Measurements from ENCODE around the gene PIGC. TPM values are rescaled to one million over a fixed set of nuclear protein-coding genes. Genes with fewer than 3 reads are reported as not detected.

PIGC gene
- total RNA-seq, 1 donor from 2014 or later, result 30.5 TPM

DNA sequence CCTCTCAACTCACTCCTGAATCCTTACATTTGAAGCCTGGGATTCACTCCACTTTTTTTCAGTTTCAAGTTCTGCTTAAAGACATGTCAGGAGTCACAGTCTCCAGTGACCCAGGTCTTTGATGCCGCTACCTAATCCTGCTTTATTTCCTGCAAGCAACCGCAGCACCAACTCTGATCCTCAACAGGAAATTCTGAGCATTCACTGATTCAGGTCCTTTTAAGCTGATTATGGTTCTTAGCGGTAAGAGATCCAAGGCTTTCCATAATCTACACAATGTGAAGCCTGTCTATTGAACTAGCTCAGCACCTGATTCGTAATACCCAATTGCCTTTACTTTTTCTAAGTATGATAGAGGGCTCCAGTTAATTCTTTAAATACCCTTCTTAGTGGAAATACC is 43.7 kb upstream of the PIGC start:
- H3K27ac Mint-ChIP-seq (ENCODE audit: unreplicated experiment), result no peak overlapping the region
- TF ChIP-seq, protein P1, sequence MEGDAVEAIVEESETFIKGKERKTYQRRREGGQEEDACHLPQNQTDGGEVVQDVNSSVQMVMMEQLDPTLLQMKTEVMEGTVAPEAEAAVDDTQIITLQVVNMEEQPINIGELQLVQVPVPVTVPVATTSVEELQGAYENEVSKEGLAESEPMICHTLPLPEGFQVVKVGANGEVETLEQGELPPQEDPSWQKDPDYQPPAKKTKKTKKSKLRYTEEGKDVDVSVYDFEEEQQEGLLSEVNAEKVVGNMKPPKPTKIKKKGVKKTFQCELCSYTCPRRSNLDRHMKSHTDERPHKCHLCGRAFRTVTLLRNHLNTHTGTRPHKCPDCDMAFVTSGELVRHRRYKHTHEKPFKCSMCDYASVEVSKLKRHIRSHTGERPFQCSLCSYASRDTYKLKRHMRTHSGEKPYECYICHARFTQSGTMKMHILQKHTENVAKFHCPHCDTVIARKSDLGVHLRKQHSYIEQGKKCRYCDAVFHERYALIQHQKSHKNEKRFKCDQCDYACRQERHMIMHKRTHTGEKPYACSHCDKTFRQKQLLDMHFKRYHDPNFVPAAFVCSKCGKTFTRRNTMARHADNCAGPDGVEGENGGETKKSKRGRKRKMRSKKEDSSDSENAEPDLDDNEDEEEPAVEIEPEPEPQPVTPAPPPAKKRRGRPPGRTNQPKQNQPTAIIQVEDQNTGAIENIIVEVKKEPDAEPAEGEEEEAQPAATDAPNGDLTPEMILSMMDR (IDR thresholded peaks at IDR 0.05), result no peak
- no peak for DNase-seq (ENCODE audit: extremely low spot score, unreplicated experiment)
- no peaks in the 10 kb centered on the region for H3K4me1 Mint-ChIP-seq (ENCODE audit: unreplicated experiment)
- no peaks in the 10 kb centered on the region for H3K9me3 Mint-ChIP-seq (ENCODE audit: unreplicated experiment)
- peaks cover 2% of the 10 kb centered on the region for H3K36me3 Mint-ChIP-seq (ENCODE audit: unreplicated experiment)
- no peak overlapping the region for H3K4me3 Mint-ChIP-seq (ENCODE audit: unreplicated experiment)
- H3K27me3 Mint-ChIP-seq (ENCODE audit: unreplicated experiment), result peaks cover 44% of the 10 kb centered on the region

DNA sequence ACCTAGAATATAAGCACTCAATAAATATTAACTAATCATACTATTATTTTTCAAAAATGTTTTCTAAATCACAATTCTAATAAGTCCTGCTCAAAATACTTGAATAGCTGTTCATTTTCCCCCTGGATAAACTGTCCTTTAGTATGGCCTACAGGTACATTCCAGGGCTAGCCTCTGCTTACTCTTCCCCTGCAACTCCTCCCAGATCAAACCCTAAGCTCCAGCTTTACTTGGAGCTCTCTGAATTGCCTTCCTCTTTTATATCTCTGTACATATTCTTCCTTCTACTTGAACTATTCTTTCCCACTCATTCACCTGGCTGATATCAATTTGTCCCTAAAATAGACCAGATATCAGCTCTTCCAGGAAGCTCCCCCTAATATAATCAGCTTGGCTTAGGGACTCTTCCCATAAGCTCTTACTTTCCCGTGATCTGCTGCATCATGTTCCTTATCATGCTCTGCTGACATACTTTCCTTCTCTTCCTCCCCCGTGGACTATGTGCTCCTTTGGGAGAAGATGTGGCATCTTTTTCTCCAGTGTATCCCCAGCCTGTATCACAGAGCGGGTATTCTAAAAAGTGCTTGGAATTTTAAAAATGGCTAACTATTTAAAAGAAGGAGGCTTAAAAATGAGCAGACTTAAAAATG is 43.1 kb upstream of the PIGC start:
- Mint-ChIP-seq H3K4me1 (ENCODE audit: unreplicated experiment) (no peaks in the 10 kb centered on the region), H3K27me3 (ENCODE audit: unreplicated experiment) (peaks cover 46% of the 10 kb centered on the region), H3K36me3 (ENCODE audit: unreplicated experiment) (peaks cover 2% of the 10 kb centered on the region), H3K9me3 (ENCODE audit: unreplicated experiment) (no peaks in the 10 kb centered on the region), H3K4me3 (ENCODE audit: unreplicated experiment) (no peak overlapping the region), H3K27ac (ENCODE audit: unreplicated experiment) (no peak overlapping the region)
- no peak for DNase-seq (ENCODE audit: extremely low spot score, unreplicated experiment)
- TF ChIP-seq, protein P1 (IDR thresholded peaks at IDR 0.05), result no peak

DNA sequence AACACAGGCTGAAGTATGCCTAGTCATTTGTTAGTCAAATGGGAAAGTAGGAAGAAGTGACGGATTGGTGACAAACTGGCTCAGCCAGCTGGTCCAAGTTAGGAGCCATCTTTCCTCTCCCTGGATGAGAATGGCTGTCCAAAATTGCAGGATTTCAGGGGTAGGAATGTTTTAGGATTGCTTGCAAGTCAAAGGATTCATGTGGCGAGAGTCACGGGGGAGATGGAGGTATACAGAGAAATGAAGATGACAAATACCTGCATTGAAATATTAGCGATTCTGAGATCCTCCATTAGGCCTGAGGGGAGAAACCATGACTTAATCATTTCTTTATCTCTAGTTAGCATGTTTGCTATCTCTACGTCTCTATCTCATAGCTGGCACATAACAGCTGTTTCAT is 41.8 kb upstream of the PIGC start:
- TF ChIP-seq, protein P1 (IDR thresholded peaks at IDR 0.05), result no peak
- no peak overlapping the region for H3K4me3 Mint-ChIP-seq (ENCODE audit: unreplicated experiment)
- peaks cover 2% of the 10 kb centered on the region for H3K36me3 Mint-ChIP-seq (ENCODE audit: unreplicated experiment)
- no peaks in the 10 kb centered on the region for H3K9me3 Mint-ChIP-seq (ENCODE audit: unreplicated experiment)
- H3K27ac Mint-ChIP-seq (ENCODE audit: unreplicated experiment), result no peak overlapping the region
- no peak for DNase-seq (ENCODE audit: extremely low spot score, unreplicated experiment)
- no peaks in the 10 kb centered on the region for H3K4me1 Mint-ChIP-seq (ENCODE audit: unreplicated experiment)
- peaks cover 54% of the 10 kb centered on the region for H3K27me3 Mint-ChIP-seq (ENCODE audit: unreplicated experiment)

DNA sequence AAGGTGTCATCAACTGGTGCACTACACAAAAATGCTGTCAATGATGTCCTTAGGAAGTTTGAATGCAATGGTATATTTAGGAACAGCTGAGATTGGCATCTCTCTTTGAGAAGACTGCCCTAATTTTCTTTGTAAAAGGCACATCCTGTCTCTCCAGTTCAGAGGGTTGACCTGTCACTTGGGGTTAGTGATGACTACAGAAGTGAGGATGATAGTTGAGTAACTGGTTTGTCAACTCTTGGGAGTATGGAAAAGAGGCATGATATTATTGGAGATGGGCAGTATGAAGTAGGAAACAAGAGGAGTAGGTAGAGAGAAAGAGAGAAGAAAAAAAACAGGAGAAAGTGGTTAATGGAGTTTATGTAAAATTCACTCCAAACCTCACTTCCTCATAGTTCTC is 40.4 kb upstream of the PIGC start:
- Mint-ChIP-seq H3K27ac (ENCODE audit: unreplicated experiment) (no peak overlapping the region), H3K4me1 (ENCODE audit: unreplicated experiment) (no peaks in the 10 kb centered on the region), H3K36me3 (ENCODE audit: unreplicated experiment) (peaks cover 2% of the 10 kb centered on the region), H3K4me3 (ENCODE audit: unreplicated experiment) (no peak overlapping the region), H3K27me3 (ENCODE audit: unreplicated experiment) (peaks cover 59% of the 10 kb centered on the region), H3K9me3 (ENCODE audit: unreplicated experiment) (no peaks in the 10 kb centered on the region)
- TF ChIP-seq, protein P1 (IDR thresholded peaks at IDR 0.05), result no peak
- no peak for DNase-seq (ENCODE audit: extremely low spot score, unreplicated experiment)

DNA sequence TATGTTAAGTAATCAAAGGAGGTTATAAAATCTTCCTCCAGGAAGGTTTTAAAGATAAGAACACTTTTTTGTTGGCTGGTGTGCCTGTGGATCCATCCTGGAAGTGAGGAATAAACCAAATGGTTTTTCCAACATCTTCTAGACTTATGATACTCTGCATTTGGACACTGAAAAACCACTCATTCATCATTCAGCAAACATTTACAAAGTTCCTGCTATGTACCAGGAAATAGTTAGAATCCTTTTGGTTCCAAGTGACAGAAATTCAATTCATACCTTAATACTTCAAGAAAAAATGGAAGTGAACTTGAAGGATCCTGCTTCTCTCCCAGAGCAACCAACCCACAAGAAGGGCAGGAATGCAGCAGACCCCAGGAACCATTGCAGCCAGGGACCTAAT is 39.6 kb upstream of the PIGC start:
- no peak for DNase-seq (ENCODE audit: extremely low spot score, unreplicated experiment)
- Mint-ChIP-seq H3K36me3 (ENCODE audit: unreplicated experiment) (no peaks in the 10 kb centered on the region), H3K27ac (ENCODE audit: unreplicated experiment) (no peak overlapping the region), H3K27me3 (ENCODE audit: unreplicated experiment) (peaks cover 52% of the 10 kb centered on the region), H3K4me3 (ENCODE audit: unreplicated experiment) (no peak overlapping the region), H3K9me3 (ENCODE audit: unreplicated experiment) (no peaks in the 10 kb centered on the region), H3K4me1 (ENCODE audit: unreplicated experiment) (no peaks in the 10 kb centered on the region)
- TF ChIP-seq, protein P1 (IDR thresholded peaks at IDR 0.05), result no peak

Data from osteocyte (in vitro differentiated cells).